GM13976 (cell line): ENCODE results near the gene AP1AR.
A peak's percentile ranks its signal among the peaks of the same experiment; 100 is the strongest.

ENCODE experiments used
- DNase-seq: peaks from one replicate; pipeline ENCODE4 v3.0.0; 2012; ENCODE audit warnings: low spot score
- in situ Hi-C: fragments of 300-500 bp; cut with MboI; formaldehyde crosslinking; loops from one replicate; pipeline ENCODE4 v1.12.0; 2022; ENCODE audit warnings: low sequenced_read_pairs, mixed read lengths, inconsistent platforms; ENCODE audit not compliant: unreplicated experiment
- TF ChIP-seq, protein P1 (sequence below): IDR thresholded peaks from 2 replicates; pipeline ENCODE4 v1.5.1; 2012; ENCODE audit warnings: borderline replicate concordance, mild to moderate bottlenecking; ENCODE audit not compliant: insufficient read depth; ENCODE audit errors: extremely low read depth, missing control alignments, control extremely low read depth

The AP1AR gene

GRCh38 chr4:112284166-112284565 lies 52.6 kb downstream of the AP1AR start:
- in situ Hi-C loops, result no loop called here
- DNase-seq, result no peak
- TF ChIP-seq, protein P1, sequence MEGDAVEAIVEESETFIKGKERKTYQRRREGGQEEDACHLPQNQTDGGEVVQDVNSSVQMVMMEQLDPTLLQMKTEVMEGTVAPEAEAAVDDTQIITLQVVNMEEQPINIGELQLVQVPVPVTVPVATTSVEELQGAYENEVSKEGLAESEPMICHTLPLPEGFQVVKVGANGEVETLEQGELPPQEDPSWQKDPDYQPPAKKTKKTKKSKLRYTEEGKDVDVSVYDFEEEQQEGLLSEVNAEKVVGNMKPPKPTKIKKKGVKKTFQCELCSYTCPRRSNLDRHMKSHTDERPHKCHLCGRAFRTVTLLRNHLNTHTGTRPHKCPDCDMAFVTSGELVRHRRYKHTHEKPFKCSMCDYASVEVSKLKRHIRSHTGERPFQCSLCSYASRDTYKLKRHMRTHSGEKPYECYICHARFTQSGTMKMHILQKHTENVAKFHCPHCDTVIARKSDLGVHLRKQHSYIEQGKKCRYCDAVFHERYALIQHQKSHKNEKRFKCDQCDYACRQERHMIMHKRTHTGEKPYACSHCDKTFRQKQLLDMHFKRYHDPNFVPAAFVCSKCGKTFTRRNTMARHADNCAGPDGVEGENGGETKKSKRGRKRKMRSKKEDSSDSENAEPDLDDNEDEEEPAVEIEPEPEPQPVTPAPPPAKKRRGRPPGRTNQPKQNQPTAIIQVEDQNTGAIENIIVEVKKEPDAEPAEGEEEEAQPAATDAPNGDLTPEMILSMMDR, result no peak

DNA sequence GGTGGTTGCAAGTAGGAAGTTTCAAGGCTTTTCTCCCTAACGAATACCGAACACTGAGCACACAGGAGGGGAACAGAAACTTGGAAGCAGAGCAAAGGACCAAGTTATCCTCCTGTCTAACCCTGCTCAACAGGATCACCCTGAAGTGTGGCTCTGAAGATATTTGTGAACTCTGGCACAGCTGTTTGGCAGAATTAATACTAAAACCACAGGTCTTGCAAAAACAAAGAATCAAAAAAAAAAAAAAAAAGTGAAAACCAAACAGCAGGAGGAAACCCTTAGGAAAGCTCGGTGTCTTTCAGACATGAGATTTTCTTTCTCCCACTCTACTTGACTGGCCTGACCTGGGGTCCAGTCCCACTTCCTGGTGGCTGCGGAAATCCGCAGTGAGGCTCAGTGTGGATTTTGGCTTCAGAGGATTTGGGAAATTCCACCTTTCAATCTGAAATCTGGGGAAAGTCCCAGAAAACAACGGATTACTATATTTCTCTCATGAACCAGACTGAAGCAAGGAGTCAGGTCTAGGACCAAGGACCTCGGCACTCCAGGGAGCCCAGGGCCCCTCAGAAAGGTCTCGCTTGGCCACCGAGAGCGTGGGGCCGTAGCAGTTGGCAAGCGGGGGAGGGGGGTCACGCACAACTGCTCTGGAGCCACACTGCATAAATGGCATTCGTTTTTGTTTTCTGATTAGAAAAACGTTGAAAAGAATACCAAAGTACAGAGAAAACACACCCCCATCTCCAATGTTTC lies 53.2 kb downstream of the AP1AR start:
- in situ Hi-C loops, result no loop called here
- peak; percentile 30 for DNase-seq
- TF ChIP-seq, protein P1, result no peak

GRCh38 chr4:112287258-112287989 lies 55.8 kb downstream of the AP1AR start:
- TF ChIP-seq, protein P1, result no peak
- in situ Hi-C loops, result no loop called here
- DNase-seq, result no peak

GRCh38 chr4:112288455-112288854 lies 56.9 kb downstream of the AP1AR start:
- TF ChIP-seq, protein P1, result no peak
- in situ Hi-C loops, result no loop called here
- DNase-seq, result no peak

DNA sequence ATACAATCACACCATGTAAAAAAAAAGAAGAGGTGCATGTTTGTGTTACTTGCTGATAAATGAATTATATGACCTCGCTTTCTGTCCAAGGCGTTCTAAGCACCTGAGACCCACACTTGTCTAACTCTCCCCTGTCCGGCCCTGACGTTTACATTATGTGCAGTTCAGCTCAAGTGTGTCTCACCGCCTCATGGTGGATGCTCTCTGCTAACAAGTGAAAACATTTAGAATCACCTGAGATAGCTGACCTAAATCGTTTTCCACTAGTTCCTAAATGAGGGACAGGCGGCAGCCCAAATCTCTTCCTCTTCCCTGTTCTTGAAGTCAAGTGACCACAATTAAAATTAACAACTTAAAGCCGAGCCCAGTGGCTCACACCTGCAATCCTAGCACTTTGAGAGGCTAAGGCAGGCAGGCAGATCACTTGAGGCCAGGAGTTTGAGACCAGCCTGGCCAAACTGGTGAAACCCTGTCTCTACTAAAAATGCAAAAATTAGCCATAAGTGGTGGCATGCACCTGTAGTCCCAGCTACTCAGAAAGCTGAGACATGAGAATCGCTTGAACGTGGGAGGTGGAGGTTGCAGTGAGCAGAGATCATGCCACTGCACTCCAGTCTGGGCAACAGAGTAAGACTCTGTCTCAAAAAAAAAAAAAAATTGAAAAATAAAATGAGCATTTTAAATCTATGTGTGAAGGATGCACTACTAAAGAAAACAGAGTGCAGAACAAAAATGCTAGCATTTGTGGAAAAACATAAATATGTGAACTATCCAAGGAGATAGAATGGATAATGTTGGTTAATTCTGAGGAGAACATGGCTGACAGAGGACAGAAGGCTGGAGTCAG lies 58.0 kb downstream of the AP1AR start:
- no peak for DNase-seq
- in situ Hi-C loops, result no loop called here
- TF ChIP-seq, protein P1, result no peak

GRCh38 chr4:112290341-112290740 lies 58.8 kb downstream of the AP1AR start:
- in situ Hi-C loops, result no loop called here
- peak; percentile 44 for DNase-seq
- TF ChIP-seq, protein P1, result no peak
